ENCODE results near the gene CDH23.

GRCh38 chr10:71623986-71624291 lies 227.2 kb downstream of the CDH23 start:
- TF ChIP-seq ZFP3 (CRISPR knock-in tag; IDR thresholded peaks at IDR 0.05), result no peak
- no peak for TF ChIP-seq ARNTL (CRISPR knock-in tag; IDR thresholded peaks at IDR 0.05; ENCODE audit: borderline replicate concordance, low read depth)
- TF ChIP-seq CSRNP3 (CRISPR knock-in tag; IDR thresholded peaks at IDR 0.05), result no peak
- TF ChIP-seq SNAI2 (CRISPR knock-in tag; IDR thresholded peaks at IDR 0.05), result no peak
- TF ChIP-seq ZNF8 (CRISPR knock-in tag; IDR thresholded peaks at IDR 0.05), result no peak
- TF ChIP-seq ESRRG (CRISPR knock-in tag; IDR thresholded peaks at IDR 0.05), result no peak
- no peak for TF ChIP-seq TCF4 (CRISPR knock-in tag; IDR thresholded peaks at IDR 0.05; ENCODE audit: borderline replicate concordance)
- no peak for TF ChIP-seq ZC3H10 (CRISPR knock-in tag; IDR thresholded peaks at IDR 0.05)
